K562 (cell line): ENCODE measurements around the gene BLTP3A. TPM values are rescaled to one million over a fixed set of nuclear protein-coding genes. Genes with fewer than 3 reads are reported as not detected.

Experiments used
- CHD1 ChIP-seq: fragments of 200-600 bp; sonication (generic); IDR thresholded peaks from one replicate; pipeline ENCODE4 v1.6.1; 2012; ENCODE audit warnings: mild to moderate bottlenecking, moderate library complexity, low read length, inconsistent platforms
- FOXK2 ChIP-seq, 2 experiments: fragments of 450-650 bp; IDR thresholded peaks in 1 of 2; conservative IDR thresholded peaks in 1 of 2; 2 replicates each; pipeline ENCODE4 v1.6.1; 2016; ENCODE audit warnings: low read depth in 2 of 2, mild to moderate bottlenecking in 1 of 2
- HMBOX1 ChIP-seq: sonication (generic); IDR thresholded peaks from 2 replicates; pipeline ENCODE4 v1.6.1; 2016
- LCOR ChIP-seq: sonication (generic); formaldehyde crosslinking; IDR thresholded peaks from 2 replicates; pipeline ENCODE4 v1.8.0; 2022; ENCODE audit warnings: mild to moderate bottlenecking, missing genetic modification reagents
- MAFF ChIP-seq: IDR thresholded peaks from 2 replicates; pipeline ENCODE4 v1.6.1; 2012; ENCODE audit warnings: low read length, improper control_type of control experiment
- MAZ ChIP-seq, 2 experiments: fragments of 450-650 bp in 1 of 2; sonication (generic) in 1 of 2; formaldehyde crosslinking; IDR thresholded peaks in 1 of 2; conservative IDR thresholded peaks in 1 of 2; 2 replicates each; pipeline versions ENCODE4 v1.4.0 to v1.5.0; 2020; ENCODE audit warnings: mild to moderate bottlenecking in 1 of 2, missing genetic modification reagents in 1 of 2
- NR0B1 ChIP-seq: fragments of 450-650 bp; IDR thresholded peaks from one replicate; pipeline ENCODE4 v1.6.1; 2018; ENCODE audit warnings: mild to moderate bottlenecking, moderate library complexity; ENCODE audit not compliant: partially characterized antibody
- RREB1 ChIP-seq: fragments of 250-450 bp; sonication (Bioruptor Pico); IDR thresholded peaks from 2 replicates; pipeline ENCODE4 v1.4.0; 2020
- ZBTB26 ChIP-seq: fragments of 450-650 bp; formaldehyde crosslinking; IDR thresholded peaks from 2 replicates; pipeline ENCODE4 v1.4.0; 2022; ENCODE audit warnings: missing genetic modification characterization
- ZNF384 ChIP-seq: IDR thresholded peaks from 2 replicates; pipeline ENCODE4 v1.6.1; 2012; ENCODE audit warnings: low read depth, low read length, improper control_type of control experiment
- ZSCAN32 ChIP-seq: fragments of 450-650 bp; formaldehyde crosslinking; IDR thresholded peaks from 2 replicates; pipeline ENCODE4 v1.4.0; 2020; ENCODE audit warnings: mild to moderate bottlenecking, moderate library complexity
- polyA plus RNA-seq, 8 experiments: library from polyadenylated mRNA; depleted of rRNA in 4 of 8; stranded (reverse) in 5 of 8; unstranded in 3 of 8; fragments of >200 nt; fragmentation: Nextera tagmentation in 2 of 8; fragmentation: Illumina TruSeq in 1 of 8; extraction: Ambion mirVana in 2 of 8; extraction: Trizol in 1 of 8; gene quantifications; 2 replicates each; pipeline versions ENCODE4 v1.2.1 to v1.2.3, GENCODE V29; 2011 to 2014; ENCODE audit warnings: inconsistent platforms in 1 of 8, missing spikeins in 1 of 8
- total RNA-seq, 7 experiments: library from RNA; depleted of rRNA in 6 of 7; stranded (reverse); fragments of >200 nt in 6 of 7; fragmentation: Illumina TruSeq in 2 of 7; extraction: Trizol in 2 of 7; gene quantifications; 2 replicates each; pipeline versions ENCODE4 v1.2.1 to v1.2.3, GENCODE V29; 2011 to 2021; ENCODE audit warnings: low replicate concordance in 1 of 7

Gene BLTP3A
- total and polyA plus RNA-seq, 9 of the 15 experiments (the other 6 are each of a cell fraction or from before 2014, with no cell fraction given), result 7.5 to 34.6 (median 15.5) TPM

GRCh38 chr6:34819571-34820480 lies 27.9 kb downstream of the BLTP3A start (continued):
- TF ChIP-seq MAZ (CRISPR knock-in tag; conservative IDR thresholded peaks at IDR 0.05 in 1 of 2, IDR thresholded peaks at IDR 0.05 in 1 of 2) (0 out of 4 replicates have a peak, but pooled peaks of 1 of the 2 experiments have one; percentile 16), NR0B1 (no peak), MAFF (peak; percentile 9; the same call in 1 of the 2 replicates), ZSCAN32 (0 out of 2 replicates have a peak, but pooled peaks have one; percentile 22), LCOR (CRISPR knock-in tag) (no peak), ZBTB26 (CRISPR knock-in tag) (0 out of 2 replicates have a peak, but pooled peaks have one; percentile 14), ZNF384 (peak; percentile 40; the same call in 1 of the 2 replicates), RREB1 (0 out of 2 replicates have a peak, but pooled peaks have one; percentile 56), FOXK2 (conservative IDR thresholded peaks at IDR 0.05 in 1 of 2, IDR thresholded peaks at IDR 0.05 in 1 of 2; ENCODE audit: low read depth in 2 of 2) (0 out of 4 replicates have a peak, but pooled peaks of 1 of the 2 experiments have one; percentile 6), HMBOX1 (0 out of 2 replicates have a peak, but pooled peaks have one; percentile 4), CHD1 (peak; percentile 37)
